Memory B cell (primary cell): ENCODE results near the gene CENATAC.
"Not testable (repeated sequence)": the region's sequence is repeated elsewhere in the genome, so short reads cannot be mapped to it uniquely, and the experiment has no call there.

Source experiments
- ATAC-seq: fragments of 150-1000 bp; cut with Tn5 transposase; 2 replicates; pipeline ENCODE4 v1.10.0; 2021; ENCODE audit warnings: low read depth, mild to moderate bottlenecking, moderate library complexity
- DNase-seq, 2 donors: peaks; one replicate each; pipeline ENCODE4 v3.0.0; 2022; ENCODE audit warnings: low spot score in 2 of 2
- H3K27ac Mint-ChIP-seq: one replicate; pipeline ENCODE4 v1.8.0; 2022; ENCODE audit warnings: mild to moderate bottlenecking, moderate library complexity, mixed read lengths
- H3K27me3 Mint-ChIP-seq: one replicate; pipeline ENCODE4 v1.8.0; 2022; ENCODE audit warnings: mixed read lengths
- H3K36me3 Mint-ChIP-seq: one replicate; pipeline ENCODE4 v1.8.0; 2022; ENCODE audit warnings: mild to moderate bottlenecking, mixed read lengths
- H3K4me1 Mint-ChIP-seq: one replicate; pipeline ENCODE4 v1.8.0; 2022; ENCODE audit warnings: mixed read lengths
- H3K4me3 Mint-ChIP-seq: one replicate; pipeline ENCODE4 v1.8.0; 2022; ENCODE audit warnings: mild to moderate bottlenecking, moderate library complexity, mixed read lengths
- H3K9me3 Mint-ChIP-seq: one replicate; pipeline ENCODE4 v1.8.0; 2022; ENCODE audit warnings: mixed read lengths

Gene CENATAC

DNA sequence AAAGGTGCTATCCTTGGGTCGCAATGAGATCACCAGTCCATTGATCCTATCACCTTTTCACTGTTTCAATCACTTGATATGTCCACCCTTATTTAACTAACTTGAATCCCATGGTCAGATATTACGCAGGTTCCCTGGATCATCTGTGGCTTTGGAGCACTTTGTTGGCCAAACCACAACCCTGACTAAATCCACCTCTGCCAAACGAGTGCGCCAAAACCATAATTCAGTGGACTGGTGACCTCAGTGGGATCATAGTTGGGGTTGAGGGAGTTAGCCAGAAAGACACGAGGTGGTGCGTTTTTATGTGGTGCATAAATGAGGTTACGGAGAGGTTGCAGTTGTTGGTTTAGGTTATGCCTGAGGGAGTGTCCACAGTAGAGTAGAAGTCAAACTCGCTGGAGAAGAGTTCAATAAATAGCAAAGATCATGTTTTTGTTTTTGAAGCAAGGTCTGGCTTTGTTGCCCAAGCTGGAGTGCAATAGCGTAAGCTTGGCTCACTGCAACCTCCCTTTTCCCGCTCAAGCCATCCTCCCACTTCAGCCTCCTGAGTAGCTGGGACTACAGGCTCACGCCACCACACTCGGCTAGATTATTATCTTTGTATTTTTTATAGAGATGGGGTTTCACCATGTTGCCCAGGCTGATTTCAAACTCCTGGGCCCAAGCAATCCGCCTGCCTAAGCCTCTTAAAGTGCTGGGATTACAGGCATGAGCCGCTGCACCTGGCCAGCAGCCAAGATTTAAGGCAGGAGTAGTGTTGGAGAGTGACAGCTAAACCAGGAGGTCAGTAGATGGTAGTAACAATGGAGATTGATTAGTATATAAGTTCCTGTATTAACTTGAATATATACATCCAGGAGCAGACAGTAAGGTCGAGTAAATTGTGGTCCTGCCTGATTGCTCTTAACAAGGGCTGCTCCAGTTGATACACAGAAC is 21.9 kb upstream of the CENATAC start:
- Mint-ChIP-seq H3K27ac (no peak overlapping the region), H3K4me1 (no peaks in the 10 kb centered on the region), H3K9me3 (no peaks in the 10 kb centered on the region), H3K4me3 (no peak overlapping the region), H3K36me3 (no peaks in the 10 kb centered on the region), H3K27me3 (peaks cover 25% of the 10 kb centered on the region)
- DNase-seq (no peak), ATAC-seq (no peak)

DNA sequence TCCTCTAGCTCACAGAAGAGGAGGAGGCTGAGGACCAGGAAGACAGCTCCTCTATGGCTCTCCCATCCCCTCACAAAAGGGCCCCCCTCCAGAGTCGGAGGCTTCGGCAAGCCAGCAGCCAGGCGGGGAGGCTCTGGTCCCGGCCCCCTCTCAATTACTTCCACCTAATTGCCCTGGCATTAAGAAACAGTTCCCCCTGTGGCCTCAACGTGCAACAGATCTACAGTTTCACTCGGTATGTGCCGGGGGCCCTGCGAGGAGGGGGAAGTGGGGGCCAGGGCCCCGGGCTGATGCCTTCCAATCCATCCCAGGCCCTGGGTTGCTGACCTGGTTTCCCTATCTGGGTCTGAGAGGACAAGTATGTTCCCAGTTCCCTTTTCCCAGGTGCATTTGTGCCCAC is 18.5 kb upstream of the CENATAC start:
- Mint-ChIP-seq H3K27ac (no peak overlapping the region), H3K9me3 (no peaks in the 10 kb centered on the region), H3K4me3 (no peak overlapping the region), H3K4me1 (no peaks in the 10 kb centered on the region), H3K36me3 (no peaks in the 10 kb centered on the region), H3K27me3 (peaks cover 18% of the 10 kb centered on the region)
- DNase-seq (no peak), ATAC-seq (peak; percentile 41)

- Mint-ChIP-seq H3K27ac (no peak overlapping the region), H3K4me1 (no peaks in the 10 kb centered on the region), H3K4me3 (no peak overlapping the region), H3K27me3 (peaks cover 12% of the 10 kb centered on the region), H3K36me3 (no peaks in the 10 kb centered on the region), H3K9me3 (no peaks in the 10 kb centered on the region)
- ATAC-seq (no peak), DNase-seq (no peak)
Measured at GRCh38 chr11:118980191-118980881, 17.6 kb upstream of the CENATAC start.

DNA sequence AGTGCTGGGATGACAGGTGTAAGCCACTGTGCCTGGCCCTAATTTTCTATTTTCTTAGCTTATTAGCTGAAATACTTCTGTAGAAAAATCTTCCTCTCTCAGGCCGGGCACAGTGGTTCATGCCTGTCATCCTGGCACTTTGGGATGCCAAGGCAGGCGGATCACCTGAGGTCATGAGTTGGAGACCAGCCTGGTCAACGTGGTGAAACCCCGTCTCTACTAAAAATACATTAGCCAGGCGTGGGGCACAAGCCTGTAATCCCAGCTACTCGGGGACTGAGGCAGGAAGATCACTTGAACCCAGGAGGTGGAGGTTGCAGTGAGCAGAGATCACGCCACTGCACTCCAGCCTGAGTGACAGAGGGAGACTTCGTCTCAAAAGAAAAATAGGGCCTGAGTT is 13.6 kb upstream of the CENATAC start:
- not testable (repeated sequence) for ATAC-seq, H3K4me3 Mint-ChIP-seq, DNase-seq, H3K27me3 Mint-ChIP-seq, H3K27ac Mint-ChIP-seq, H3K4me1 Mint-ChIP-seq, H3K9me3 Mint-ChIP-seq, H3K36me3 Mint-ChIP-seq

GRCh38 chr11:118984825-118985224 is 13.1 kb upstream of the CENATAC start:
- no peak for DNase-seq
- H3K4me3 Mint-ChIP-seq, result no peak overlapping the region

DNA sequence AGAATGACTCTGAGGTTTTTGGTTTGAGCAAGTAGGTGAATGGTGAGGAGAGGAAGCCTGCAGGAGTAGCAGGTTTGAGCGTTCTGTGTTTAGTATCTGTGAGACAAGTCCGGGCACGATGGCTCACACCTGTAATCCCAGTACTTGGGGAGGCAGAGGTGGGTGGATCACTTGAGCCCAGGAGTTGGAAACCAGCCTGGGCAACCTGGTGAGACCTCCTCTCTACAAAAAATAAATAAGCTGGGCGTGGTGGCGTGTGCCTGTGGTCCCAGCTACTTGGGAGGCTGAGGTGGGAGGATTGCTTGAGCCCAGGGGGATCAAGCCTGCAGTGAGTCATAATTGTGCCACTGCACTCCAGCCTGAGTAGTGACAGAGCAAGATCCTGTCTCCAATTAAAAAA is 9.7 kb upstream of the CENATAC start:
- ATAC-seq (no peak), DNase-seq (no peak)
- no peak overlapping the region for H3K4me3 Mint-ChIP-seq
- H3K36me3 Mint-ChIP-seq, result peaks cover 2% of the 10 kb centered on the region
- H3K4me1 Mint-ChIP-seq, result no peaks in the 10 kb centered on the region
- no peaks in the 10 kb centered on the region for H3K9me3 Mint-ChIP-seq
- H3K27ac Mint-ChIP-seq, result no peak overlapping the region
- no peaks in the 10 kb centered on the region for H3K27me3 Mint-ChIP-seq

More at GRCh38 chr11:118984825-118985224, 13.1 kb upstream of the CENATAC start:
- Mint-ChIP-seq H3K9me3 (no peaks in the 10 kb centered on the region), H3K4me1 (no peaks in the 10 kb centered on the region), H3K36me3 (no peaks in the 10 kb centered on the region), H3K27me3 (no peaks in the 10 kb centered on the region), H3K27ac (no peak overlapping the region)
- ATAC-seq, result no peak

DNA sequence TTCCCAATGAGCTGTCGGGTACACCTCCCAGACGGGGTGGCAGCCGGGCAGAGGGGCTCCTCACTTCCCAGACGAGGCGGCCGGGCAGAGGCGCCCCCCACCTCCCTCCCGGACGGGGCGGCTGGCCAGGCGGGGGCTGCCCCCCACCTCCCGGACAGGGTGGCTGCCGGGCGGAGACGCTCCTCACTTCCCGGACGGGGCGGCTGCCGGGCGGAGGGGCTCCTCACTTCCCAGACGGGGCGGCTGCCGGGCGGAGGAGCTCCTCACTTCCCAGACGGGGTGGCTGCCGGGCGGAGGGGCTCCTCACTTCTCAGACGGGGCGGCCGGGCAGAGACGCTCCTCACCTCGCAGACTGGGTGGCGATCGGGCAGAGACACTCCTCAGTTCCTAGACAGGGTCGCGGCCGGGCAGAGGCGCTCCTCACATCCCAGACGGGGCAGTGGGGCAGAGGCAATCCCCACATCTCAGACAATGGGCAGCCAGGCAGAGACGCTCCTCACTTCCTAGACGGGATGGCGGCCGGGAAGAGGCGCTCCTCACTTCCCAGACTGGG is 6.4 kb upstream of the CENATAC start:
- H3K36me3 Mint-ChIP-seq, H3K27me3 Mint-ChIP-seq, H3K27ac Mint-ChIP-seq, H3K4me3 Mint-ChIP-seq, ATAC-seq, H3K4me1 Mint-ChIP-seq, DNase-seq, H3K9me3 Mint-ChIP-seq: not testable (repeated sequence)

DNA sequence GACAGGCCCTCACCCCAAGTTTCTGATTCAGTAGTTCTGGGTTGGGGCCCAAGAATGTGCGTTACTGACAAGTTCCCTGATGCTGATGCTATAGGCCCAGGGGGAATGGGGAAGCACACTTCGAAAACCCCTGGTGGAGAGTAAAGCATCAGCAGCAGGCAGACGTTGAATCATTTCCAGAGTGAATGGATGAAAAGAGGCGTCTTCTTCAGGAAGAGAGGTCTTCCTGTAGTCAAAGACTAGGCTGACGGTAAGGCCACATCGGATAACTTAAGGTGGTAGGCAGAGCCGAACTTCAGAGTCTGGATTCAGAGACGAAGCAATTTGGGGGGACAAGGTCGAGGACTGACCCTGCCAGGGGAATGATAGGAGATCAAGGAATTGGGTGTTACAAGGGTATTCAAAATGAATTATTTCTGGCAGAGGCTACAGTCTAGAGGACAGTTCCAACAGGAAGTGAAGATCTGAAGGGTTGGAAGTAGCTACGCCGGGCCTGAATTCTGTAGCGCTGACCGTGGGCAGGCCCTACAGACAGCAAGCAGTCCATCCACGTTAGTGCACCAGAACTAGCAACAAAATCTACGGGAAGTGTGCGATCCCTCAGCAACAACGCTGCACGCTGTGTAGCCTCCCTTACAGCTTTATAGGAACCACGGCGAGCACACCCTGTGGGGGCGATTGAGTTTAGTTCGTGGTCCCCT is 862 bp upstream of the CENATAC start:
- DNase-seq (peak in 1 of 2 donors; percentile 25), ATAC-seq (peak; percentile 39)
- peak overlapping the region; percentile 96 for H3K27ac Mint-ChIP-seq
- peaks cover 2% of the 10 kb centered on the region for H3K36me3 Mint-ChIP-seq
- no peaks in the 10 kb centered on the region for H3K27me3 Mint-ChIP-seq
- peak overlapping the region; percentile 90 for H3K4me3 Mint-ChIP-seq
- no peaks in the 10 kb centered on the region for H3K9me3 Mint-ChIP-seq
- H3K4me1 Mint-ChIP-seq, result peaks cover 17% of the 10 kb centered on the region

- peak overlapping the region; percentile 90 for H3K4me3 Mint-ChIP-seq
- ATAC-seq (peak; percentile 16), DNase-seq (no peak)
- peak overlapping the region; percentile 96 for H3K27ac Mint-ChIP-seq
- H3K4me1 Mint-ChIP-seq, result peaks cover 17% of the 10 kb centered on the region
- no peaks in the 10 kb centered on the region for H3K9me3 Mint-ChIP-seq
- no peaks in the 10 kb centered on the region for H3K27me3 Mint-ChIP-seq
- H3K36me3 Mint-ChIP-seq, result peaks cover 5% of the 10 kb centered on the region
Measured at GRCh38 chr11:118998388-118998717, 415 bp downstream of the CENATAC start.

DNA sequence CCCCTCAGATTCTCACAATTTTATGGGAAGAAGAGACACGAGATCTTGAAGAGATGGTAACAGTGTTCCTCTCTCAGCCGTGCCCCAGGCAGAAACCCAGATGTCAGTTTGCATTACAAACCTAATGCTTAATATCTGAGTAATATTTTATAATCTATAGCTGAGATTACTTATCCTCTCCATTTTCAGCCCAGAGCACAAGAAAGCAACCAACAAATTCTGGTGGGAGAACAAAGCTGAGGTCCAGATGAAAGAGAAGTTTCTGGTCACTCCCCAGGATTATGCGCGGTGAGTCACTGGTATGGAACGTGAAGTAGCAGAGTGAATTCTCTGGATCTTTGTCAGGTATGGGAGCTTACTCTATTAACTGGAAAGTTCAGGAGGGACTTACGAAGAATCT is 884 bp downstream of the CENATAC start:
- Mint-ChIP-seq H3K4me1 (peaks cover 17% of the 10 kb centered on the region), H3K27me3 (no peaks in the 10 kb centered on the region), H3K27ac (peak overlapping the region; percentile 96), H3K36me3 (peaks cover 8% of the 10 kb centered on the region), H3K4me3 (peak overlapping the region; percentile 90), H3K9me3 (no peaks in the 10 kb centered on the region)
- no peak for DNase-seq
- ATAC-seq, result no peak

- Mint-ChIP-seq H3K27ac (no peak overlapping the region), H3K4me1 (peaks cover 17% of the 10 kb centered on the region), H3K36me3 (peaks cover 12% of the 10 kb centered on the region), H3K4me3 (no peak overlapping the region), H3K27me3 (no peaks in the 10 kb centered on the region), H3K9me3 (no peaks in the 10 kb centered on the region)
- ATAC-seq (no peak), DNase-seq (no peak)
Measured at GRCh38 chr11:119000906-119001305, 3.0 kb downstream of the CENATAC start.

DNA sequence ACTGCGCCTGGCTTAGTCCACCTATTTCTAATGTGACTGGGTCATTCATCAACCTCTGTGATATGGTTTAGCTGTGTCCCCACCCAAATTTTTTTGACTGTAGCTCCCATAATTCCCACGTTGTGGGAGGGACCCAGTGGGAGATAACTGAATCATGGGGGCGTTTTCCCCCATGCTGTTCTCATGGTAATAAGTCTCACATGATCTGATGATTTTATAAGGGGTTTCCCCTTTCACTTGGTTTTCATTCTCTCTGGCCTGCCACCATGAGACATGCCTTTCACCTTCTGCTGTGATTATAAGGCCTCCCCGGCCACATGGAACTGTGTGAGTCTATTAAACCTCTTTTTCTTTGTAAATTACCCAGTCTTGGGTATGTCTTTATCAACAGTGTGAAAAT is 8.7 kb downstream of the CENATAC start:
- ATAC-seq (no peak), DNase-seq (no peak)
- Mint-ChIP-seq H3K9me3 (no peaks in the 10 kb centered on the region), H3K27ac (no peak overlapping the region), H3K27me3 (no peaks in the 10 kb centered on the region), H3K36me3 (peaks cover 20% of the 10 kb centered on the region), H3K4me1 (peaks cover 2% of the 10 kb centered on the region), H3K4me3 (no peak overlapping the region)

DNA sequence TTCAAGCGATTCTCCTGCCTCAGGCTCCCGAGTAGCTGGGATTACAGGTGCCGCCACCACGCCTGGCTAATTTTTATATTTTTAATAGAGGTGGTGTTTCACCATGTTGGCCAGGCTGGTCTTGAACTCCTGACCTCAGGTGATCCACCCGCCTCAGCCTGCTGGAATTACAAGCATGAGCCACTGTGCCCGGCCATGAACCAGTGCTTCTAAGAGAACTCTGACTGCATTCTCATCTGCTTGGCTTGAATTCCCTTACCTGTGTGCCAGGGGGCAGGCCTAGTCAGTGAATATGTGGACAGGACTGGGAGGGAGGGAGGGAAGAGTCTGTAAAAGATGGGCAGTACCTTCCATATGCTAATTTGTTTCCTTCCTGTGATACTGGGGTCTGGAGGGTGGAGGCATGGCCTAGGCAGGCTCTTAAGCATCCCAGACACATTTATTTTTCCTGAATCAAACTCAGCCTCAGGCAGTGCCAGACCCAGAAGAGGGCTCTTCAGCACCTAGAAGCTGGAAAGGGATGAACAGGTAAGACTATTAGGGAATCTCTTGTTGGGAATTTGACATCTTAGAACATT is 13.6 kb downstream of the CENATAC start:
- DNase-seq, result no peak
- H3K9me3 Mint-ChIP-seq, result no peaks in the 10 kb centered on the region
- H3K4me1 Mint-ChIP-seq, result peaks cover 11% of the 10 kb centered on the region
- ATAC-seq, result no peak
- no peak overlapping the region for H3K27ac Mint-ChIP-seq
- H3K4me3 Mint-ChIP-seq, result no peak overlapping the region
- H3K27me3 Mint-ChIP-seq, result no peaks in the 10 kb centered on the region
- H3K36me3 Mint-ChIP-seq, result peaks cover 37% of the 10 kb centered on the region
